Sigmoid colon (tissue), 3 donors: ENCODE measurements around the gene FNDC8.

Experiments
- POLR2A ChIP-seq, 2 donors: fragments of 450-650 bp; IDR thresholded peaks; one replicate each; pipeline ENCODE4 v1.6.1; 2016; ENCODE audit warnings: antibody characterized with exemption in 2 of 2, mild to moderate bottlenecking in 2 of 2, moderate library complexity in 2 of 2
- TF ChIP-seq, protein P1 (sequence below), 4 experiments: fragments of 450-650 bp in 3 of 4; fragments of 200-600 bp in 1 of 4; IDR thresholded peaks; one replicate each; pipeline ENCODE4 v1.5.1; 2016 to 2019; ENCODE audit warnings: antibody characterized with exemption in 4 of 4, mild to moderate bottlenecking in 3 of 4, moderate library complexity in 2 of 4

DNA sequence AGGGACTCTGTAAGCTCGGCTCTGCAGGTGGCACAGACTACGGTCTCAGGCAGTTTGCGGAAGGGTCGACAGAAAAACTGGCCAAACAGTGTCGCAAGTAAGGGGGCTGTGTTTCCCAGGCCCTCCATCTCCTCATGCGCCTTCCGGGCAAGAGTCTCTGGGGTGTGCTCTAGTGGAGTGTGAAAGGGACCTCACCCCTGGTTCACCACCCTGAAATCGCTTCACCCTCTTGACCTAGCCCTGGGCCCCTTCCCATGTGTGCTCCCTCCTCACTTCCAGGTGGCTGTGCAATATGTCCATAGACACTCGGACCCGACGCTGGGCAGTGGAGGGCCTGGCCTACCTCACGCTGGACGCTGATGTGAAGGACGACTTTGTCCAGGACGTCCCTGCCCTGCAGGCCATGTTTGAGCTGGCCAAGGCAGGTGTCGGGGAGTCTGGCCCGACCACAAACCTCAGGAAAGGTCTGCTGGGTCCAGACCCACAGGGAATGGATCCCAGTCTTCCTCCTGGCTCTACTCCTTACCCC is 48.5 kb downstream of the FNDC8 start:
- no peak for TF ChIP-seq POLR2A (IDR thresholded peaks at IDR 0.05)
- TF ChIP-seq, protein P1, sequence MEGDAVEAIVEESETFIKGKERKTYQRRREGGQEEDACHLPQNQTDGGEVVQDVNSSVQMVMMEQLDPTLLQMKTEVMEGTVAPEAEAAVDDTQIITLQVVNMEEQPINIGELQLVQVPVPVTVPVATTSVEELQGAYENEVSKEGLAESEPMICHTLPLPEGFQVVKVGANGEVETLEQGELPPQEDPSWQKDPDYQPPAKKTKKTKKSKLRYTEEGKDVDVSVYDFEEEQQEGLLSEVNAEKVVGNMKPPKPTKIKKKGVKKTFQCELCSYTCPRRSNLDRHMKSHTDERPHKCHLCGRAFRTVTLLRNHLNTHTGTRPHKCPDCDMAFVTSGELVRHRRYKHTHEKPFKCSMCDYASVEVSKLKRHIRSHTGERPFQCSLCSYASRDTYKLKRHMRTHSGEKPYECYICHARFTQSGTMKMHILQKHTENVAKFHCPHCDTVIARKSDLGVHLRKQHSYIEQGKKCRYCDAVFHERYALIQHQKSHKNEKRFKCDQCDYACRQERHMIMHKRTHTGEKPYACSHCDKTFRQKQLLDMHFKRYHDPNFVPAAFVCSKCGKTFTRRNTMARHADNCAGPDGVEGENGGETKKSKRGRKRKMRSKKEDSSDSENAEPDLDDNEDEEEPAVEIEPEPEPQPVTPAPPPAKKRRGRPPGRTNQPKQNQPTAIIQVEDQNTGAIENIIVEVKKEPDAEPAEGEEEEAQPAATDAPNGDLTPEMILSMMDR (IDR thresholded peaks at IDR 0.05), result no peak
